NAMALWA (cell line): Measurements from ENCODE around the gene PERM1.
A peak's percentile ranks its signal among the peaks of the same experiment; 100 is the strongest.
"Not testable (repeated sequence)": the region's sequence is repeated elsewhere in the genome, so short reads cannot be mapped to it uniquely, and the experiment has no call there.

Source experiments
- DNase-seq: peaks from one replicate; pipeline ENCODE4 v3.0.0-alpha.2; 2015; ENCODE audit warnings: low spot score

Gene PERM1

GRCh38 chr1:1017397-1018320 lies 35.8 kb upstream of the PERM1 start:
- DNase-seq, result peak; percentile 30

- peak; percentile 64 for DNase-seq
Observed at GRCh38 chr1:1014799-1015681, 33.1 kb upstream of the PERM1 start.

DNA sequence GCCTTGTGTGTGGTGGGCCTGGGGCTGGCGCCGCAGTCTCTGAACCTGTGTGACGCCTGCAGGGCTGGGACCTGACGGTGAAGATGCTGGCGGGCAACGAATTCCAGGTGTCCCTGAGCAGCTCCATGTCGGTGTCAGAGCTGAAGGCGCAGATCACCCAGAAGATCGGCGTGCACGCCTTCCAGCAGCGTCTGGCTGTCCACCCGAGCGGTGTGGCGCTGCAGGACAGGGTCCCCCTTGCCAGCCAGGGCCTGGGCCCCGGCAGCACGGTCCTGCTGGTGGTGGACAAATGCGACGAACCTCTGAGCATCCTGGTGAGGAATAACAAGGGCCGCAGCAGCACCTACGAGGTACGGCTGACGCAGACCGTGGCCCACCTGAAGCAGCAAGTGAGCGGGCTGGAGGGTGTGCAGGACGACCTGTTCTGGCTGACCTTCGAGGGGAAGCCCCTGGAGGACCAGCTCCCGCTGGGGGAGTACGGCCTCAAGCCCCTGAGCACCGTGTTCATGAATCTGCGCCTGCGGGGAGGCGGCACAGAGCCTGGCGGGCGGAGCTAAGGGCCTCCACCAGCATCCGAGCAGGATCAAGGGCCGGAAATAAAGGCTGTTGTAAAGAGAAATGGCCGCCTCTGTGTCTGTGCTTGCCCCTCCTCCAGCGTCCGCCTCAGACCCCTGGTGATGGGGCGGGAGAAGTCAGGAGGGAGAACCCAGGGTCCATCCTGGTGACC lies 32.2 kb upstream of the PERM1 start:
- no peak for DNase-seq

- DNase-seq, result peak; percentile 94
Observed at GRCh38 chr1:1013105-1013921, 31.4 kb upstream of the PERM1 start, which contains the start of gene ISG15. Gene ISG15 (plus strand): TSS chr1:1013497. CDS start chr1:1013574, 77 bp downstream.

GRCh38 chr1:1012736-1013104 lies 30.8 kb upstream of the PERM1 start:
- DNase-seq, result not testable (repeated sequence)

GRCh38 chr1:1011396-1011949 lies 29.6 kb upstream of the PERM1 start:
- DNase-seq, result no peak

DNA sequence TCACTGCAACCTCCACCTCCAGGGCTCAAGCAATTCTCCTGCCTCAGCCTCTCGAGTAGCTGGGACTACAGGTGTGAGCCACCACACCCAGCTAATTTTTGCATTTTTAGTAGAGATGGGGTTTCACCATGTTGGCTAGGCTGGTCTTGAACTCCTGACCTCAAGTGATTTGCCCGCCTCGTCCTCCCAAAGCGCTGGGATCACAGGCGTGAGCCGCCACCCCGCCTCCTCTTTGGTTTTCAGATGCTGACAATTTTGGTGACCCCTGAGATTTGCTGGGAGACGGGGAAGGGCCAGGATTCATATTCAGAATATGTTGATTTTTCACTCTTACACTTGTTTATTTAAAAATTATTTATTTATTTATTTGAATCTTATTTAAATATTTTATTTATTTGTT lies 28.2 kb upstream of the PERM1 start:
- not testable (repeated sequence) for DNase-seq

GRCh38 chr1:1006305-1007159 lies 24.6 kb upstream of the PERM1 start:
- DNase-seq, result no peak

GRCh38 chr1:1005774-1006304 lies 23.9 kb upstream of the PERM1 start:
- no peak for DNase-seq

DNA sequence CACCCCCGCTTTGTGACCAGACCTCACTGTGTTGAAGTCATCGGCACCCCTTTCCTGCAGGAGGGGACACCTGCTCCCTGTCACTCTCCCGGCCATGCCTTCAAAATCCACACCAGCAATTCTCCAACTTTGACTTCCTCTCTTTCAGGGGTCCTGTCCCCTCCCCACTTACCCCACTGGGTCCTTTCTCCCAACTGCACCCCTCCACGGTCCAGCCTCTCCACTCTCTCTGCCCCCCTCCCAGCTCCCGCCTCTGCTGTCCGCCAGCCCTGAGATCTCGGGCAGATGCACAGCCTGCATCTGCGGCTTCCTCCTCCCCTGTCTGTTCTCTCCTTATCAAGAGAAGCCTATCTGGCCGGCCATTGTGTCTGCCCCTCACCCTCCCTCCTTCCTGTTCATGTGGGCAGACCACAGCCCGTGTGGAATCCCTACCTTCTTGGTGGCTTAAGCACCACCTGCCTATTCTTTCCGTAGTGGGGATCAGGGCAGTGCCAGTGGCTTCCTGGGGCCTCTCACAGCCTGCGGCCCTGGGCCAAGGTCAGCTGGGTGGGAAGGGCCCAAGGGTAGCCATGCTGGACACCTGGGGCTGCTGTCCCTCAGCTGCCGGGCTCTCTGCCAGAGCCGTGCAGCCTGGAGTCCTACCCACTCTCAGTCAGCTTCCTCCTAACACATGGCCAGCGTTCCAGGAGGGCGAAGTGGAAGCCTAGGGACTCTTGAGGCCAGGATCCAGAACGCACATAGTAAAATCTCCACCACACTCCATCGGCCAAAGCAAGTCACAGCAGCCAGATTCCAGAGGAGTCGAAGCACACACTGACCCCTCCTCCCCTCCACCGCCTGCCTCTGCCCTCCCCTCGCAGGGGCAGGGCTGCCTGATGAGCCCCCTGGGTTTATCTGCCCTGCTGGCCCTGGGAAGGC lies 23.1 kb upstream of the PERM1 start:
- no peak for DNase-seq

DNA sequence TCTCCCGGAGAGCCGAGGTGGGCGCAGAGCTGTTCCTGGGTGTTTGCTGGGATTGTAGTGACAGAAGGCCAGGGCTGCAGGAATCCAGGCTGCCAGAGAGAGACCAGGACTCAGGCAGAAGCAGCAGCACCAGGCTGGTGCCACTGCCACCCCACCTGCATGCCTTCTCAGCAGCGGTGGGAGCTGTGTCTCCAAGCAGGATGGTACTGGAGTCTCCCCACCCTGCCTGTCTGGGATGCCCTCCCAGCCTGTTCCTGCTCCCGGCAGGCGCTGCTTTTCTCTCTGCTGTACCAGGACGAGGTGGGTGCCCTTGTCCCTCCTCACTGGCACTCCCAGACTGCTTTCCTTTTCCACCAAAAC lies 22.5 kb upstream of the PERM1 start:
- no peak for DNase-seq

DNA sequence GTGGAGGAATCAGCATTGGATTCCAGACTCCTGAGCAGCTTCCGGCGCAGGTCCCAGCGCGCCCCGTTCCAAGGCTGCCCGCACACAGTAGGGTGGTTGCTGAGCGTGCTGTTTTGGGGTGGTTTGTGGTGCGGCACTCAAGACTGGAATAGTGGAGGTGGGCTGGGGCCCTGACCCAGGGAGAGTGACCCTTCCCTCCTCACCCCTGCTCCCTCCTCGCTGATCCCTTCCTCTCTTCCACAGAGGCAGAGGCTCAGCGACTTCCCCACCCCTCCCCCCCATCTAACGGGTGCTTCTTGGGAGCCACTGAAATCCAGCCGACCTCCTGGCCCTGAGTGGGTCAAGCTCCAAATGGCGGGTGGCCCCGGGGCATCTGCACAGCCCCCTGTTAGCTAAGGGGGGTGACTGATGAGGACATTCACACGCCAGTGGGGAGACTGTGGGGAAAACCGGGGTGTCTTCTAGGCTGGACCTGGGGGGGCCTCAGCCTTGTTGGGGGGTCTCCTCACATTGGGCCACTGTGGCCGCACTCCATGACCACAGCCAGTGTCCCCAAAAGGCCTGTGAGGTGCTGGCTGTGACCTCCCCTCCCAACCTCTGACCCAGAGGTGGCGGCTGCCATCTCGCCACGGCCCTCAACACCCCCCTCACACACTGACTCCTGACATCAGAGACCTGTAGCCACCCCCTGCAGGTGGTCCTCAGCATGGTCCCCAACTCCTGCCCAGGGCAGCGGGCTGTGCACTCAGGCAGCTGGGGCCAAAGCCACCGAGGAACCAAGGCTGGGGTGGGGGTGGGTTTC lies 21.9 kb upstream of the PERM1 start:
- DNase-seq, result no peak

DNA sequence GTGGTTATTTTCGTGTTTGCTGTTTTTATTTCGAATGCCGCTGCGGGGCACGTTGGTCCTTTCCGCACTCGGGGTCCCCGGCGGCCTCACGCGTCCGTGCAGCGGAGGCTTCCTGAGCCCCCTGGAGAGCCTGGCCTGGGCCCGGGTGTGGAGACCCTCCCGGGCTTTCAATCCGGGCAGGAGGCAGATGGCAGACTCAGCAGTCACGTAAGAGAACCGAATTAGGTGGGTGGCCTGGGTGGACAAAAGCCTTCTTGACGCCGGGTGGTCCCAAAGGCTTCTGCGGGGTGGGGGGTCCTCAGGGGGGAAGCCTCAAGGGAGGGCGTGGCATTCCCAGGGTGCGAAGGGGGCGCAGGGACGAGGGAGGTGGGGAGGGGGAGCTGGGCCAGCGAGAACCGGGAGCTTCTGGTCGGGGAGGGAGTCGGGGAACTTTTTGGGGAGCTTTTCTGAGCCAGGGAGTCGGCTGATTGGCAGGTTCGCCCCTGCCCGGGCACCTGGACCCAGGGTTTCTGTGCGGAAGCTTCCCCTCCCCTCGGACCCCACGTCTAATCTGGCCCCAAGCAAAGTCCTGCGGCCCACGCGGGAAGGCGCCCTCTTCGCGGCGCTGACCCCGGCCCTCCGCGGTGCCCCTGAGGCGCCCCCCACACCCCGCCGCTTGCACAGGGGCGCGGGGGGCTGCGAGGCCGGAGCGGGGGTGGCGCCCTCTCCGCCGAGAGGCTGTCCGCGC lies 19.3 kb upstream of the PERM1 start:
- no peak for DNase-seq

DNA sequence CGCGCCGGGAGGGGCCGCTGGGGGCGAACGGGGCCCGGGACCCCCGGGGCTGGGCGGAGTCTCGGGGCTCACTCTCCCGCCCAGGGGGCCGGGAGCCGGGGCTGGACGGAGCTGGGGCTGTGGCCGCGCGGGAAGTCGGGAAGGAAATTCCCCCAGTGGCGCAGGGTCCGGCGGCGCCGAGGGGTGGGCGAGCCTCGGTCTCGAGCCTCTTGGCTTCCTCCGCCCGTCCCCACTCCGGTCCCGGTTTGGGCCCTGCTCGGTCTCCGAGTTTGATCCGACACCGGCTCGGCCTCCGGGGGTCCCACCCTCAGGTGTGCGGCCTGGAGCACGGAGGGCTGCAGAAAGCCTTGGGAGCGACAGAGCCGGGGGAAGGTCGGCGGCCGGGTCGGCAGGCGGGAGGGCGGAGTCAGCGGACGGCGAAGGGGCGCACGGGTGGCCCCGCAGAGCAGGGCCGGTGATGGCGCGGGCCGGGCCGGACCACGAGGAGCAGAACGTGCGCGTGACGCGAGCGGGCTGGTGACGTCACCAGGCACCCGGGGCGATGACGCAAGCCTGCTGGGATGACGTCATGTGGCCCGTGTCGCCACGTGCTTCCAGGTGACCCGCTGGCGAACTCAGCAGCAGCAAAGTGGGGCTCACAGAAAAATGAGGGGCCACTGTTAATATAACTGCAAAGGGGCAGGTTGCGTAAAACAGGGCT lies 18.6 kb upstream of the PERM1 start:
- no peak for DNase-seq

DNA sequence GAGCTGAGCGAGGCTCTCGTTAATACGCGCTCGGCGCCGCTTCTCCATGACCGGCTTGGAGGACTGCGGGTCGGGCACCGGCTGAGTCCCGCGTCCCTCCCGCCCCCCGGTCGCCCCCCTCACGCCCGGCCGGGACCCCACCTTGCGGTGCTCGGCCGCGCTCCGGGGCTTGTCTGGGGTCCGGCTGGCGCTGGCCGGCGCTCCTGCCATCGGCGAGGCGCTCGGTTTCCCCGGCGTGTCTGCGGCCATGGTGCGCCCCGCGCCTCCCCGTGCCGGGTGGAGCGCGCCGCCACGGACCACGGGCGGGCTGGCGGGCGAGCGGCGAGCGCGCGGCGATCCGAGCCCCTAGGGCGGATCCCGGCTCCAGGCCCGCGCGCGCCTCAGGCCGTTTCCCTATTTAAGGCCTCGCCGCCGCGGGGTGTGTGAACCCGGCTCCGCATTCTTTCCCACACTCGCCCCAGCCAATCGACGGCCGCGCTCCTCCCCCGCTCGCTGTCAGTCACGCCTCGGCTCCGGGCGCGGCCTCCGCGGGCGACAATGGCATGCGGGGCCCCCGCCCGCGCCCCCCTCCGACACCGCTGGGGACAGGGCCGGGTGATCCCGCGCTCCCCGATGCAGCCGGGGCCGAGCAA lies 17.9 kb upstream of the PERM1 start, which contains the start of gene HES4:
Gene HES4, minus strand, starts transcription at position 373 of the 632 bp plus-strand sequence. Its CDS starts 124 bp downstream, at position 249.
- DNase-seq, result no peak
